CD4-positive, alpha-beta T cell treated with Interleukin-17A for 4 hours (primary cell): ENCODE results near the gene MSANTD1.
"Not testable (repeated sequence)": the region's sequence is repeated elsewhere in the genome, so short reads cannot be mapped to it uniquely, and the experiment has no call there.

ENCODE experiments used
- DNase-seq: peaks from one replicate; pipeline ENCODE4 v3.0.0-alpha.2; 2020; ENCODE audit warnings: mixed read lengths

The MSANTD1 gene

DNA sequence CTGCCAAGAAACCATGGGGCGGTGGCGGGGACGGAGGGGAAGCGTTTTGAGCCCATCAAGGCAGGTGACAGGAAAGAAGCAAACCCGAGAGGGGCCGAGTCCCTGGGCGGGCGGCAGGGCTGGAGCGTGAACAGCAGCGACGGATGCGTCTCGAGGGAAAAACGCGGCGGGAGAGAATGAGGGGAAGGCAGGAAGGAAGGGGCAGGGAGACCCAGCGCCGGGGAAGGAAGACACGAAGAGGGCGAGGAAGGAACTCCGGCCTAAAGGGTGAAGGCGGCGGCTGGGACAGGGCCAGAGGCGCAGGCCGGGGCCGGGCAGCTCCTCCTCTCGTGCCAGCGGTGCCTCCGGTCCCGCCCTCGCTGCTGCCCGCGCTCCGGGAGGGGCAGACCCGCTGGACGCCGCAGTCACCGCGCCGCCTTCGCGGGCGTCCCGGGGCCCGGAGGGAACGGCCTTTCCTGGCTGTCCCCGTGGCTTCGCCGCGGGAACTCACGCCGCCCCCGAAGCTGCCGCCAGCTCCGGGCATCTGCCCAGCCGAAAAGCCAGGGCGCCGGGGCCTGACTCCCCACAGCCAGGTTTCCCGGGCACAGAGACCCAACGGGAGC, 43.1 kb downstream of the MSANTD1 start:
- DNase-seq, result peak; percentile 38

DNA sequence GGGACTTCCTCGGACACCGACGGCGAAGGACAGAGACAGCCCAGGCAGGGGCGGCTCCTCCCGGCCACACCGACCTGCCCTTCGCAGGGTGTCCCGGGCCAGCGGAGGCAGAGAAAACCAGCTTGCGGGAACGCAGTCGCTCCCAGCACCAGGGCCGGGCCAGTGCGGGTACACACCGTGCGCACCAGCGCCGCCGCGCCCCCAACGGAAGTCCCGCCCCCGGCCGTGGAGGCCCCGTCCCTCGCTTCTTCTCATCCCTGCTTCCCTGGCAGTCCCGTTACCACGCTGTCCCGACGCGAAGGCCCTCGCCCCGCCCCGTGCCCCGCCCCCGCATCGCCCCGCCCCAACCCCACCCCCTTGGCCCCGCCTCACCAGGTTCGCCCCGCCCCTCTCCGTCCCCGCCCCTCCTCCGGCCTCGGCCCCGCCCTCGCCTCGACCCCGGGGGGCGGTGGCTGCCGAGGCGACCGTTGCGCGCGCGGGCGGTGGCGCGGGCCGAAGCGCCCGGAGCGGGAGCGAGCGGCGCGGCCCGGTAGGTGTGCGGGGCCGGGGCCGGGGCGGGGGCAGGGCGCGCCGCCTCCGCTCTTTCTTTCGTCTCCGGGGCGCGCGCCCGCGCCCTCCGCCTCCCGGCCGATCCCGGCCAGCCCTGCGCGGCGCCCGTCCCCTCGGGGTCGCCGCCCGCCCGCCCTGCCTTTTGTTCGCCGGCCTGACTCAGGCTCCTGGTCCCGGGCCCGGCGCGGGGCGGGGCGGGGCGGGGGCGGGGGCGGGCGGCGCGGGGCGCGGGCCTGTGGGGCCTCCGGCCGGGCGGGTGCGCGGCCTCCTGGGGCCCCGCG, 43.8 kb downstream of the MSANTD1 start, which contains the start of gene RGS12:
Gene RGS12, plus strand, starts transcription at position 451 of the 830 bp plus-strand sequence. CDS start 23,150 bp downstream, outside the sequence.
- peak; percentile 93 for DNase-seq

- no peak for DNase-seq
Observed at GRCh38 chr4:3293401-3294391, 44.7 kb downstream of the MSANTD1 start.

DNA sequence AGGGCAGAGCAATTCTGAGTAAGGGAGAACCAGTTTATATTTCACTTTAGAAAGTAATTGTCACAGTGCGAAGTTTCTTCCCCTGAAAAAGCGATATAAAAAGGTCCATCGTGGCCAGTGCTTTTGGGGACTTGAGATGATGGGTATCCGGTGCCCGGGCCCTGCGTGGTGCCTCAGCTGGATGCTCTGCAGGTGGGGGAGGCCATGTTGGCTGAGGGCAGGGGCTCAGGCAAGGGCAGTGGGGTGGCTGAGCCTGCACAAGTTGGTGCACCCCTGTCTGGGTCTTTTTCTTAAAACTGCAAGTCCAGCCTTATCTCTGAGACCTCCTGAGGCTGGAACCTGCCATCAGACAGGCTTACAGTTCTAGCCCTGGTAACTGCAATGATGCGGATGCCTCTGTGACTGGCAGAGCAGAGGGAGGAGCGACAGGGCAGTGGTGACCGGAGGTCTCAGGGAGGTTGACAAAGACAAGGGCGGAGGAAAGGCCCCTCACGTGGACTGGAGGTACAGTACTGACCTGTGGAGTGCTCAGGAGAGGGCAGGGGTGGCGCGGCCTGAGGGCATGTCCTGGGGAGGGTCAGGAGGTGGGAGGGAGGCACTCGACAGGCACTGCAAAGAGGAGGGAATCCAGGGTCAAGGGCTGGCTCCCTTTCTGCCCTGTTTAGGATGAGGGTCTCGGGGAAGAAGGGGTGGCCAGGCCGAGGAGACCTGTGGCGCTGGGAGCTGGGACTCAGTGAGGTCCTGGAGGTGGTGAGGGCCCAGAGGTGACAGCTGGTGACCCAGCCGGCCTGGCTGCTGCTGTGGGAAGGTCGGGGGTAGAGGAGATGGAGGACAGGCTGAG, 45.7 kb downstream of the MSANTD1 start:
- DNase-seq, result no peak

DNA sequence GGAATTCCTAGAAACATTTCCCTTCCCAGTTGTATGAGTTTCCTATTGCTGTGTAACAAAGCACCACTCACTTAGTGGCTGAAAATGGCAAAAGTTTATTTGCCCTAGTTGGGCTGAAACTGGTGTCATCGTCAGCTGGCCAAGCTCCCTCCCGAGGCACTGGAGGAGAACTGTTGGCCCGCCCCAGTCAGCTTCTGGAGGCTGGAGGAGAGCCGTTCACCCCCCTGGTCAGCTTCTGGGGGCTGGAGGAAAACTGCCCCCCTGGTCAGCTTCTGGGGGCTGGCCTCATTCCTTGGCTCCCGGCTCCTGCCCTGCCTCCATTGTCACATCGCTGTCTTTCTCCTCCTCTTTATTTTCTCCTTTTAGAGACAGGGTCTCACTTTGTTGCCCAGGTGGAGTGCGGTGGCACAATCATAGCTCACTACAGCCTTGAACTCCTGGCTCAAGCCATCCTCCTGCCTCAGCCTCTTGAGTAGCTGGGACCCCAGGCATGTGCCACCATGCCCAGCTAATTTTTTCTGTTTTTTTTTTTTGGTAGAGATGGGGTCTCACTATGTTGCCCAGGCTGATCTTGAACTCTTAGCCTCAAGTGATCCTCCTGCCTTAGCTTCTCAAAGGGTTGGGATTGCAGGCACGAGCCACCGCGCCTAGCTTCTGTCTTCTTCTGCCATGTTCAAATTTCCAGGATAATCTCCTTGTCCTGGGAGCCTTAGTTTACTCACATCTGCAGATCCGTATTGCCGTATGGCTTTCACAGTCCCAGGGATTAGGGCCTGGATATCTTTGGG, 47.1 kb downstream of the MSANTD1 start:
- no peak for DNase-seq

DNA sequence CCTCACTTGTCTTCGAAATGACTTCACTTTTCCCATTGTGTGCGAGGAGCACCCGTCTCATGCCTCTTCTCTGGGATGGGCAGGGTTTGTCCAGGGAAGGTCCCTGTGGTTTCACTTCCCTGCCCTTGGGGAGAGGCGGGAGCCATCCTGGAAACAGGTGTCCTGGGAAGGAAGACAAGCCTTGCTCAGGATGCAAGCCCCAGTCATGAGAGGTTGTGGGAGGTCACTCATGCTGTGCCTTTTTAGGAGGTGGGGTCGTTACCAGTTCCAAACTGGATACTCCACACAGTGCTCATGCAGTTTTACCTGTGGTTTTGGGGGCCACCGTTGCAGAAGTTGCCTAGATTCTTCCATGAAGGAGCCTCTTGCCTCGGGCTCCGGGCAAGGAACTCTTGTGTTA, 47.7 kb downstream of the MSANTD1 start:
- DNase-seq, result no peak

DNA sequence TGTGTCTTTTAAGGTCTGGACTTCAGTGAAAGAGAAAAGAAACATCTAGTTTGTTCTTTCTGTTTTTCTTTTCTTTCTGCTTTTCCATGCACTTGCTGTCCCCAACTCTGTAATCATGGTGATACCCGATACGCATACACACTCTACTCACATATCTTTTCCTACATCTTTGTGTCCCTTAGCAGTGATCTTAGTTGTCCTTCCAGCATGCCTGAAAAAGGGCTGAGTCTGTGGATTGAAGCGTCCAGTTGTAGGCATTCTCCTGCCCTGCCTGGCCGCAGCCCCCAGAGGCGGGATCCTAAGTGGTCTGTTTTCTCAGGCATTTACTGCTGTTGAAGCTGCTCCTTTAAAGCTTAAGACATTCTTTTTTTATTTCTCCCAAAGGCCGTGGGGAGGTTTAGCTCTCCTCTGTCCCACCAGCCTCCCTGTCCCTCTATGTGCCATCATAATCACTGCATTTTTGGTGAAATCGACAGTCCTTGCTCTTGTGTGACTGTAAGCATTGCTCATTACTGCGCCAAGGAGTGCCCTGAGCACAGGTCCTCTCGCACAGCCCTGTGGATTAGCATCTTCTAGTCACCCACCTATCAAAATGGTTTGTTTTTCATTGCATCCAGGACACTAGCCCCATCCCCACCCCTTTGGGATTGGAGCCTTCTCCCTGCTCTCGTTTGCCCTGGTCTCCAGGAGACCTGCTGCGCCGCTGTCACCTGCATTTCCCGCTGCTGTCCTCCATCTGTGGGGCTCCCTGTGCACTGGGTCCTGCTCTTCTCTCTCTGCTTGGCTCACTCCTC, 48.3 kb downstream of the MSANTD1 start:
- DNase-seq, result no peak

DNA sequence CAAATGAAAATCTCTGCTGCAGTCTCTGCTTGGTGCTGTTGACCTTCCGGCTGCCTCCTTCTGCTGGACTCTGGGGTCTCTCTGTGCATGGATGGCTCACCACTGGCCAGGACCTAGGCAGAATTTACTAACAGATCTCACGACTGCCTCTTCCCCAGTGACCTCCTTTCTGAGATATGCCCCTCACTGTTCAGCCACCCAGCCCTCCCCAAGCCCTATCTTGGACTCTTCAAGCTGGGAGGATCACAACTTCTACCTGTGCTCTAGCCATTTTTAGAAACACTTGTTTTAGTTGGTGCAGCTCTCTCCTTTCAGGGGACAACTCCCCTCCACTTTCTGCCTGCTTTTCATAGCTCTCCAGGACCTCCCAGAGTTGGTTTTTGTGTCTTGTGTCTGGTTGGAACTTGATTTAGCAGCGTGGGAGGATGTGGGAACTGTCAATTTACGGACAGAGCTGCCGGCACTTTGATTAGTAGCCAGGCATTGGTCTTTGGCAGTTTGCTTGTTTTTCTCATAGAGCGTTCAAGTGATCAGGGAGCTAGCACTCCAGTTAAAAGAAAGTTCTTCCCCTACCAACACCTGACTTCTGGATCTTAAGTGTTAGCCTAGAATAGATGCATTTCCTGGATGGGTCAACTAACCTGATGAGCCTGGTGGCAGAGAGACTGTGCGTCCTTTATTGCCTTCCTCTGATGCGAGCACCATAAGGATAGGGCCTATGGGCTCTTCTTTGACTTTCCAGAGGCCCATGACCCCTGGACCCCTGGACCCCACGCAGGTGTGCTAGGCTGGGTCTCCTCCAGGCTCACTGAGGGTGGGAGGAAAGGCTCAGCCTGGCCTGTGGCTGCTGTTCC, 50.4 kb downstream of the MSANTD1 start:
- DNase-seq, result no peak

GRCh38 chr4:3299976-3300671, 51.2 kb downstream of the MSANTD1 start:
- DNase-seq, result no peak

- not testable (repeated sequence) for DNase-seq
Observed at GRCh38 chr4:3300882-3301281, 51.9 kb downstream of the MSANTD1 start.

DNA sequence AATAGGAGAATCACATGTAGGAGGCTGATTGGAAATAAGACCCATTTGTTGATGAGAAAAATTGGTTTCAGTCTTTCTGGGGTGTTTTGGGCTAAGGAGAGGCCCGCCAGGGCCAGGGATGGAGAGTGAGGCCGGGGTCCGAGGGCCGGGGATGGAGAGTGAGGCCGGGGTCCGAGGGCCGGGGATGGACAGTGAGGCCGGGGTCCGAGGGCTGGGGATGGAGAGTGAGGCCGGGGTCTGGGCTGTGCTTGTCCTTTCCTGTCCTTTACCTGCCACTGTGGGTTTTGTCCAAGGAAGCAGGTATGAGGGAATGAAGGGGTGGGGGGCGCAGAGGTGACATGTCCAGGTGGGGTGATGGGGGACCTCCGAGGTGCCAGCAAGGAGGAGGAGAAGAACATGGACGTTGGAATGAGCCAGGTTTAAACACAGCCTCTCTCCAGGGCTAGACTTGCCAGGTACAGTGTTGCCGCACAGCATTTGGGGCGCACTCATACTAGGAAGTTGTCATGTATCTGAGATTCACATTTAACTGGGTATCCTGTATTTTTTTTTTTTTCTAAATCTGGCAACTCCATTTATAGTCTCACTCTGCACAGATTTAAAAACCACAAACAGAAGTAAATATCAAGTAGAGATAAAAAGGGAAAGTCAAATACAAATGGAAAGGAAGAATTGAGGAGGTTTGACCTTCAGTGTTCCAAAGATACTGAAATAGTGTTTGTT, 52.7 kb downstream of the MSANTD1 start:
- DNase-seq, result peak; percentile 33

GRCh38 chr4:3302173-3302785, 53.3 kb downstream of the MSANTD1 start:
- DNase-seq, result peak; percentile 82

- DNase-seq, result no peak
Observed at GRCh38 chr4:3302786-3303564, 54.0 kb downstream of the MSANTD1 start.

GRCh38 chr4:3303565-3303824, 54.5 kb downstream of the MSANTD1 start:
- DNase-seq, result no peak

DNA sequence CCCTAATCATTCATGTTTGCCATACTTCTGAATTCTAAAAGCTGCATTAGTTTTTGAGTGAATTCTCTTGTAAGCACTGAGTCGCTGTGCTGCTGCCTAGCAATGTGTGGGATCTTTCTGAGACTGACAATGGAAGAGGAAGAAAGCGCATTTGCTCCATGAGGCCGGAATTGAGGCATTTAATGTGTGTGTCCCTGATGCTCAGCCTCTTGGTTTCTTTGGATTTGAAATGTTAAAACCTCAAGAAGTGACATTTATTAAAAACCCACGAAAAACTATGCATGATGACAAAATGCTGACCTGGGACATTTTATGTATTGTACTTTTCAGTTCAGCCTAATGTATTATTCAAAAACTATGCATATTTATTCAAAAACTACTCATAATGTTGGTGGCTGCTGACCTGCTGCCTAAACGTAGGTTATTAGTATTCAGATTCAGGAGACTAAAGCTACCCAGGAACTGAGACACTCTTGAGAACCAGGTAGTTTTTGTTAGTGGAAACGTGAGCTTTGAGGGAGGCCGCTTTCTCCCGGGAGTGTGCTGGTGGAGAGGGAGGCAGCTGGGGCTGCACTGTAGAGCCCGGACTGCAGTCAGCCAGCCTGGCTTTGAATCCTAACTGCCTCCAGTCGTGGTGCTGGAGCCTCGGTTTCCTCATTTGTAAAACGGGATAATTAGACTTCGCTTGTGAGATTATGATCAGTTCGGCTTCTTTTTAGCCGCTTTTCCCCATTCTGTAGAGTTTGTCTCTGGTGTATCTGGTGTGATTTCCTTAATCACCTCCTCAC, 55.2 kb downstream of the MSANTD1 start:
- no peak for DNase-seq
